Gastrocnemius medialis (tissue), 4 donors: ENCODE measurements around the gene TOMM22.

ENCODE experiments used
- CTCF ChIP-seq, 5 experiments: fragments of 450-650 bp in 3 of 5; fragments of 200-600 bp in 2 of 5; sonication (generic) in 2 of 5; IDR thresholded peaks in 4 of 5; conservative IDR thresholded peaks in 1 of 5; 1 replicate in 4 of 5; 2 replicates in 1 of 5; pipeline ENCODE4 v1.5.1; 2016 to 2019; ENCODE audit warnings: antibody characterized with exemption in 5 of 5, mild to moderate bottlenecking in 3 of 5, moderate library complexity in 3 of 5
- POLR2A ChIP-seq, 2 donors: fragments of 450-650 bp; IDR thresholded peaks; one replicate each; pipeline ENCODE4 v1.6.1; 2017; ENCODE audit warnings: antibody characterized with exemption in 2 of 2, mild to moderate bottlenecking in 2 of 2, moderate library complexity in 2 of 2

GRCh38 chr22:38717244-38717643 lies 35.5 kb downstream of the TOMM22 start:
- TF ChIP-seq POLR2A (IDR thresholded peaks at IDR 0.05) (no peak), CTCF (IDR thresholded peaks at IDR 0.05 in 4 of 5, conservative IDR thresholded peaks at IDR 0.05 in 1 of 5) (no peak)
